NCI-H1092 treated with DMSO at 0.1 percent for 48 hours (cell line): ENCODE data around the gene MECP2.
"Not testable (repeated sequence)": the region's sequence is repeated elsewhere in the genome, so short reads cannot be mapped to it uniquely, and the experiment has no call there.

ENCODE experiments used
- DNase-seq: peaks from one replicate; lab custom pipeline; 2025; lab: John Stamatoyannopoulos, UW

MECP2 gene

DNA sequence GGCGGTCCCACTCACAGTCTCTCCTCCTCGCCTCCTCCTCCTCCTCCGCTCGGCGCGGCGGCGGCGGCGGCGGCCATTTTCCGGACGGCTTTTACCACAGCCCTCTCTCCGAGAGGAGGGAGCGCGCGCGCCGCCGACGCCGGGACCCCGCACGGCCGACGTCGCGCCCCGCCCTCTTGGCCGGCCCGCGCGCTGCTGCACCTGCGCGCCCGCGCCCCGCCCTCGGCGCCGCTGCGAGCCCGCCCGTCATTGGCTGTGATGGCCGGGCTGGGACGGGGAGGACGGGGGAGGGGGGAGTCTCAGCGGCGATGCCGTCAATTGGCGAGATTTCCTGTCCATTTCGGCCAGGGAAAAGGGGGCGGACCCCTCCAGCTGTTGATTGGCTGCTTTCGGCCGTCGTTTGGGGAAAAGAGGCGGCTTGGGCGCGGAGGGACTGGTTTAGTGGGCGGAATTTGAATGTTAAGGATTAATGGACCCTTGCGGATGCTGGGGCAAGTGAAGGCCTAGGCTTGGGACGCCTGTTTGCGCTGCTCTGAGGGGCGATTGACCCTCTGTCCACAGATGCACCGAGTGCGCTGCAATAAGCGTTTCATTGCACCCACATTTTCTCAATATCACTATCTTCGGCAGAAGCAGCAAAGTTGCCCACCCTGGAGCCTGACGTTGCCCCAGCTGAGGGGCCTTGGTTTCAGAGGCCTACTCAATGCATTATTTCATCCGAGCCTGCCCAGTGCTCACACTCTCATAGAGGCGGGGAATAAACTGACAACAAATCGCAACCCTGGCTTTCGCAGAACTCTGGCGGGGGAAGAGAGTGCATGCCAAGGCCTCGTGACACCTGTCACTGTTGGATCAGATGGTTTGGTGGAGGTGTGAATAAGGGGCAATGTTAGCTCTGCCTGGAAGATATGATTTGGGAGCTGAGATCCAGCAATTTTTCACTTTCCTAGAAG lies at the start of gene MECP2:
TSS of gene MECP2 (minus strand) at position 129 of the 953 bp plus-strand sequence.
- DNase-seq, result peak; percentile 96

- DNase-seq, result not testable (repeated sequence)
Measured at GRCh38 chrX:154144010-154144409, 46.5 kb upstream of the MECP2 start, which contains the start of gene OPN1LW. TSS of gene OPN1LW (plus strand) at chrX:154144243. CDS start at chrX:154144284, 41 bp downstream.

- DNase-seq, result no peak
Measured at GRCh38 chrX:154142950-154143745, 45.6 kb upstream of the MECP2 start.

- no peak for DNase-seq
Measured at GRCh38 chrX:154142386-154142785, 44.9 kb upstream of the MECP2 start.

- DNase-seq, result no peak
Measured at GRCh38 chrX:154140742-154141141, 43.2 kb upstream of the MECP2 start.

- DNase-seq, result no peak
Measured at GRCh38 chrX:154140206-154140605, 42.7 kb upstream of the MECP2 start.

DNA sequence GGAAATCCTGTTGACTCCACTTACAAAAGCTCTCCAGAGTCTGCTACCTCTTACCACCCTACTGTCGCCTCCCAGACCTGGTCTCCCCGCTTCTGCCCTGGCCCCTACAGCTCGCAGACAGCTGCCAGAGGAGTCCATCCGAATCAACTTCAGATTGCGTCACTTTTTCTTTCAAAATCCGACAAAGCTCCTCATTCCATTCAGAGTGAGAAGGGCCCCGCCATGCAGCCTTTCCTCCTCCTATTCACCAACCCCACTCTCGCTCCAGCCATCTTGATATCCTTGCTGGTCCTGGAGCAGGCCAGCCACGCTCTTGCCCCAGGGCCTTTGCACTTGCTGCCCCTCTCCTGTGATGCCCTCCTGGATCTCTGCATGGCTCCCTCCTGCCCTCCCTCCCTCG lies 41.3 kb upstream of the MECP2 start:
- no peak for DNase-seq

DNA sequence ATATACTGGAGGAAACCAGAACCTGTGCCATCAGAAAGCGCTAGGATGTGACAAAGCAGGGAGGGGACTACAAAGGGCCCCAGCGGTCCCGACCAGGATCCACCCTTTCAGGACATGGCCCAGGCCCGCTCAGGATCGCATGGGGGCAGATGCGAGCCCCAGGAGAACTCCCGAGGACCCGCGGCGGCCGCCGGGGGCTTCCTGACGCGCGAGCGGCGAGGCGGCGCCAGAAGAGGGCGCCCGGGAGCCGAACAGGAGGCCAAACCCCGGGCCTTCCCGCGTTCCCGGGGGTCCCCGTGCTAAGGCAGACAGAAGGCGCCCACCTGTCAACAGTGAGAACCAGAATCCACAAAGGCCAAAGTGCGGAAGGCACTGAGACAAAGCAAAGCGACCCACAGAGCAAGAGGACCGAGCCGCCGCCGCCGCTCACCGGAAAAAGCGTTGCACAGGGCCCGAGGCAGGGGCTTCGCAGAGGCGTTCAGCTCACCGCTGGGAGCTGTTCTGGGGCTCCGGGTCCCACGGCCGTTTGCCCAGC lies 39.2 kb upstream of the MECP2 start:
- DNase-seq, result peak; percentile 76

GRCh38 chrX:154135458-154136229 lies 38.1 kb upstream of the MECP2 start:
- DNase-seq, result no peak

GRCh38 chrX:154132366-154132765 lies 34.8 kb upstream of the MECP2 start:
- DNase-seq, result no peak

DNA sequence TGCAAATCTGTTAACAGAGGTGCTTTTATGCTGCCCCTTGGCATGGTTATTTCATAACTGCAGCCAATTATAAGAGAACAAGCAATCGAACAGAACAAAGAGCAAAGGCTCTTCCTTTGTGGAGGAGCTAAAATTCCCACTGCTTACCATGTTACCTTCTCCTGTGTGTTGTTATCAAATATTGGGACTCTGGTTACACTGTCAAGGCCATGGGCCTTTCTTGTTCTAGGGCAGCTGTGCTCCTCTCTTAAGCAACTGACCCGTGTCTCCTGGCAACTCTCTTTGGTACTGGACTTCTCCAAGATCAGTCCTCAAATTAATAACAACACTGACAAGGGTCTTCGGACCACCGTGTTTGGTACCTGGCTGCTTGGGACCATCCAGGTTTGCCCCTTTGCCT lies 34.4 kb upstream of the MECP2 start:
- no peak for DNase-seq

DNA sequence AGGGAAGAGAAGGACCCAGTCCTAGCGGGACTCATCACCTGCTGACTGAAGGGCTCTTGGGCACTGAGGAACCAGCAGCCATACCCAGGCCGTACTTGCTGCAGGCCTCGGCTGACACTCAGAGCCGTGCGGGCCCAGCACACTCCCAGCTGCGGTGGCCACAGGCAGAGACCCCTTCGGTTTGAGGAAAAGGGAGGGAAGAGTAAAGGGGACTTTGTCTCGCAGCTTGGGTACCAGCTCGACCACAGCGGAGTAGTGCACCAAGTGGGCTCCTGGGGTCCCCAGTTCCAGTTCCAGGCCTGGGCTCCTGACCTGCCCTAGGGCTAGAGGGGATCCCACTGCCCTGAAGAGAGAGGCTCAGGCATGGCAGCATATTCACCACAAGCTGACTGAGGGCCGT lies 28.6 kb upstream of the MECP2 start:
- DNase-seq, result no peak

DNA sequence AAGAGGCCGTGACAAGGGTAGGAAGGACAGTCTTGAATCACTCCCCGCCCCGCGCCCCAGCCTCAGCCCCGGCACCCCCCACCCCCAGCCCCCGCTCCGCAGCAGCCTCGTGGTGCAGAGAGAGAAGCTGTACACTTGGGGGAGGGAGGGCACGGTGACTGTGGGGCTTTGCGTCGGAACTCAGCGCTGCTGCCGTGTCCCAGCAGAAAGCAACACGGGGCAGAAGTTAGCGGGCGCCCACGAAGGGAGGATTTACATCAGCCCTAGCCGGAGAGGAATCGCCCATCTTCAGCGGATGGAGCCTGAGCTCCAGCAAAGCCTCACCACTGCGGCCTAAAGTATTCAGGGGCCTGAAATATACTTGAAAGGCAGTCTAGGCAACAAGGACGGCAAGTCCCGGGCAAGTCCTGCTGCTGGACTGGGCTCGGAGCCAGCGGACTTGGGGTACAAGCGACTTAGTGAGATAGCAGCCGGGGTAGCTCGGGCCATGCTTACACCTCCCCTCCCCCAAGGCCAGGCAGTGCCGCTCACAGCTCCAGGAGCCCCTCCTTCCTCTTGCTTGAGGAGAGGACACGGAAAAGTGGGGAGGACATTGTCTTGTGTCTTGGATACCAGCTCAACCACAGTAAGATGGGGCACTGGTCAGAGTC lies 28.0 kb upstream of the MECP2 start:
- DNase-seq, result no peak

DNA sequence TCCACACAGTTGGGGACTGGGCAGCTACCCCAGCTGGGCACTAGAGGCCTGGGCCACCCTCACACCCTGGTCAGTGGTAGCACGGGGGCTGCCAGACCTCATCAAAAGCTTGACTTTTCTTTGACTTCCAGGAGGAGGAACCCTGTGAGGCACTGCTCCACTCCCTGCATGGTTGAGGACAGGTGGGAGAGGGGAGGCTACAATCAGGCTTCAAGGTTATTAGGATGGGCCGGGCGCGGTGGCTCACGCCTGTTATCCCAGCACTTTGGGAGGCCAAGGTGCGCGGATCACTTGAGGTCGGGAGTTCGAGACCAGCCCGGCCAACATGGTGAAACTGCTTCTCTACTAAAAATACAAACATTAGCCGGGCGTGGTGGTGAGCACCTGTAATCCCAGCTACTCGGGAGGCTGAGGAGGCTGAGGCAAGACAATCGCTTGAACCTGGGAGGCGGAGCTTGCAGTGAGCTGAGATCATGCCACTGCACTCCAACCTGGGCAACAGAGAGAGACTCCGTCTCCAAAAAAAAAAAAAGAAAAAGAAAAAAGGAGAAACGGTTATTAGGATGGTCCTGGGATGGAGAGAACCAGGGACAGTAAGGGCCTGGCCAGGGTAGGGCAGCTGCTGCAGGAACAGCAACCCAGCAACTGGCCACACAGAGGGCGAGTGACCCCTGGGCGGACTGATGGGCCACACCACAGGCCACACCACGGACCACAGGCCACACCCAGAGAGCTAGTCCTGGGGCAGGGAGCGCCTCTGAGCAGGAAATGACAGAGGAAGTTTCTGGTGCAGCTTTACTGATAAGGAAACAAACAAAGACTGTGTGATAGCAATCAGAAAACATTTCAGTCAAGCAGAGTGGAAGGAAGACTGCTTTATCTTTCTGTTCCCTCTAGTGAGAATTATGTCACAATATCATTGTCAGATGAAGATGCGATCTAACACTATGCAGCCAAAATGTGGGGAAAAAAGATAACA lies 26.0 kb upstream of the MECP2 start:
- DNase-seq, result no peak

DNA sequence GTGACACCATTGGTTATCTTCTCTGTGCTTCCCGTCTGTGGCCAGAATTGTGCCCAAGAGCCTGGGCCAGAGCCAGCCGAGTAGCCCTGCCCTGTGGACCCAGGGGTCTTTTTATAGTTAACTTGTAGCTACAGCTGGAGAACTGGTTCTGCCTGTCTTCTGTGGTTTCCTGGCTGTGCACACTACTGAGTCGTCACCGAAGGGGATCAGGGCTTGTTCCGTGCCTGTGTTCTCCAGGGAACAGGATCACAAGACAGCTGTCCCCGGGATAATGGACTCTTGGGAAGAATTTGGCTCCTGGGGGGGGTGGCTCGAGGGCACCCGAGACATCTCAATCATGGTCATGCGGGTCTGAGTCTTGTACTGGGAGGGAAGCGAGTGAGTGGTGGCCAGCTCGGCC lies 24.4 kb upstream of the MECP2 start:
- DNase-seq, result no peak

DNA sequence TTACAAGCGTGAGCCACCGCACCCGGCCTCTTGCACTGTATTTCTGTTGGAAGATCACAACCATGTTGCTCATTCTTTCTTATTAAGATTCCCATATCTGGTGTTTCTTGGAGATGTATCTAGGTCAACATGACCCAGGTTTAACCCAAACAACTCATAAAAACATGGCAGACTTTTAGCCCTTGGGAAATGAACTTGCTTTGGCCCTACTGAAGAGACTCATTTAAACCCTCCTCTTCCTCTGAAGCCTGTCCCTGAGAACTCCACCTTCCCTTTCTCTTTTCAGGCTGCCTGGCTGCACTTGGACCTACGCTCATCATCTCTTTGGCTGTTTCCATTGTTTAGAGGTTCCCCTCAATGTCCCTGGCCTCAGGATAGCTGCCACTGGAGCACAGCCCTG lies 23.7 kb upstream of the MECP2 start:
- no peak for DNase-seq

DNA sequence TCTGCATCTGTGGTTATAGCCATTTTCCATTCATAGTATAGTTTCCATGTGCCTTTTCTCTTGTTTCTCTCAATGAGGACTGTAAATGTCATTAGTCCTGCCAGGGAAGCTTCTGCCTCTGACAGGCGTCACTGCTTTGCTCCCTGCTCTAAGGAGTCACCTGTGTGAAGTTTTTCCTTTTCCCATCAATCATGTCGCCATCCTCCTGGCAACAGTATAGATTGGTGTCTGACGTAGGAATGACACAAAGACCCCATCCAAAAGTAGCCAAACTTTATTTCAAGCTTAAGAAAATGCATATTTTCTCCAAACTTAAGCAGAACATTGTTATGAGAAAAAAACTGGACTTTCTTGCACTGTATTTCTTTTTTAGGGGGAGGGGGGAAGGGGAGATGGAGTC lies 23.1 kb upstream of the MECP2 start:
- DNase-seq, result no peak

- DNase-seq, result no peak
Measured at GRCh38 chrX:154117566-154117965, 20.0 kb upstream of the MECP2 start.

DNA sequence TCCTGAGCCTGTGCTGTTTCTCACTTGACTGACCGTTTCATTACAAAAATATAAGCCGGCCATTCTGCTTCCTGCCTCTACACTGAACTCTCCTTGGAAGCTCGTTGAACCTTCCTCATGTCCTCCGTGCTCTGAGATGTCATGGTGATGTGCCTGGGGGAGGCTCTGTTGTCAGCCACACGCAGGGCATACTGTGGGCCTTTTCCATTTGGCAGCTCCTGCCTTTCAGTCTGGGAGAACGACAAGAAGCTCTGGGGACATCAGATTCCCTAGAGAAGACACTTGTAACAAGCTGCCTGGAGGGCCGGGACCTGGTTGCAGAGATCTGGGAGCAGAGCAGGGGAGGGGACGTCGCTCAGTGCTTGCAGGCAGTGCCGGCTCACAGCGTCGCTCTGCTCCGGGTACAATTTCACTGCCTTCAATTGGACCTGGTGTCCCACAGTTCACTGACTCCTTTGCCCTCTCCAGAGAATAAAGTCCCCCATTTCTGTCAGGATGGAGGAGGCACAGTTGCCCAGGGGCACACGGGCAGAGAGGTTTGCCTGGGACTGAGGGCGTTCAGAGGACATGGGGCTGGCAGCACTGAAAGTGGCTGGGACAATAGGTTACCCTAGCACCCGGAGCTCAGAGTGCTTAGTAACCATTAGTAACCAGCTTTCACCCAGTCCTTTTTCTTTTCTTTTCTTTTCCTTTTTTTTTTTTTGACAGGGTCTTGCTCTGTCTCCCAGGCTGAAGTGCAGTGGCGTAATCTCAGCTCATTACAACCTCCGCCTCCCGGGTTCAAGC lies 19.1 kb upstream of the MECP2 start:
- peak; percentile 54 for DNase-seq
